Vagina (tissue), 2 donors: ENCODE measurements around the gene HAGHL.

ENCODE experiments used
- POLR2A ChIP-seq, 2 donors: fragments of 450-650 bp; IDR thresholded peaks; one replicate each; pipeline ENCODE4 v1.6.1; 2017; ENCODE audit warnings: antibody characterized with exemption in 2 of 2, mild to moderate bottlenecking in 2 of 2, moderate library complexity in 2 of 2
- POLR2AphosphoS5 ChIP-seq, 2 donors: sonication (generic); formaldehyde crosslinking; IDR thresholded peaks; one replicate each; pipeline ENCODE4 v1.9.0; 2017; ENCODE audit warnings: antibody characterized with exemption in 2 of 2, mild to moderate bottlenecking in 2 of 2, low read depth in 1 of 2; ENCODE audit not compliant: insufficient read depth in 1 of 2

- TF ChIP-seq POLR2A (IDR thresholded peaks at IDR 0.05), result no peak
- TF ChIP-seq POLR2AphosphoS5 (IDR thresholded peaks at IDR 0.05; ENCODE audit: insufficient read depth in 1 of 2, low read depth in 1 of 2), result no peak
These were observed 17.0 kb downstream of the HAGHL start for GRCh38 chr16:743794-744500.
